HG03139 (cell line): ENCODE data around the gene S100A11.

ENCODE experiments used
- ATAC-seq: cut with Tn5 transposase; IDR thresholded peaks from one replicate; pipeline ENCODE4 v1.9.1; 2021; ENCODE audit not compliant: unreplicated experiment

Gene S100A11

GRCh38 chr1:152003846-152004442 lies 32.9 kb downstream of the S100A11 start:
- no peak for ATAC-seq

- no peak for ATAC-seq
Observed at GRCh38 chr1:152002960-152003359, 33.8 kb downstream of the S100A11 start.

GRCh38 chr1:152001631-152002584 lies 34.9 kb downstream of the S100A11 start:
- no peak for ATAC-seq

- no peak for ATAC-seq
Observed at GRCh38 chr1:152000964-152001630, 35.7 kb downstream of the S100A11 start.

- no peak for ATAC-seq
Observed at GRCh38 chr1:151998611-151999362, 38.0 kb downstream of the S100A11 start.

GRCh38 chr1:151997284-151997570 lies 39.6 kb downstream of the S100A11 start:
- ATAC-seq, result no peak

- no peak for ATAC-seq
Observed at GRCh38 chr1:151995774-151996173, 41.0 kb downstream of the S100A11 start.

- no peak for ATAC-seq
Observed at GRCh38 chr1:151994956-151995355, 41.8 kb downstream of the S100A11 start.

- no peak for ATAC-seq
Observed at GRCh38 chr1:151993734-151994496, 42.9 kb downstream of the S100A11 start, which contains the start of gene S100A10. Gene S100A10, minus strand, starts transcription at chr1:151993859. Its CDS starts 7,629 bp downstream, at chr1:151986230.

GRCh38 chr1:151993084-151993733 lies 43.6 kb downstream of the S100A11 start:
- ATAC-seq, result no peak

- ATAC-seq, result no peak
Observed at GRCh38 chr1:151992303-151993083, 44.3 kb downstream of the S100A11 start.

GRCh38 chr1:151991663-151992302 lies 45.0 kb downstream of the S100A11 start:
- ATAC-seq, result no peak

- no peak for ATAC-seq
Observed at GRCh38 chr1:151990856-151991198, 46.0 kb downstream of the S100A11 start.

GRCh38 chr1:151990058-151990855 lies 46.5 kb downstream of the S100A11 start:
- ATAC-seq, result no peak

- ATAC-seq, result no peak
Observed at GRCh38 chr1:151989211-151989862, 47.5 kb downstream of the S100A11 start.

GRCh38 chr1:151988405-151988923 lies 48.3 kb downstream of the S100A11 start:
- no peak for ATAC-seq

GRCh38 chr1:151986501-151987190 lies 50.2 kb downstream of the S100A11 start:
- ATAC-seq, result no peak
